Progenitor cell of endocrine pancreas (in vitro differentiated cells): Measurements from ENCODE around the gene FHL2. TPM values are rescaled to one million over a fixed set of nuclear protein-coding genes. Genes with fewer than 3 reads are reported as not detected.

Experiments used
- DNase-seq: peaks from one replicate; pipeline ENCODE4 v3.0.0; 2021; ENCODE audit warnings: low spot score; ENCODE audit not compliant: unreplicated experiment
- H3K27ac Mint-ChIP-seq: 2 replicates; pipeline ENCODE4 v1.8.0; 2021; ENCODE audit warnings: mild to moderate bottlenecking, moderate library complexity, mixed read lengths
- H3K27me3 Mint-ChIP-seq: 2 replicates; pipeline ENCODE4 v1.8.0; 2021; ENCODE audit warnings: mixed read lengths
- H3K36me3 Mint-ChIP-seq: 2 replicates; pipeline ENCODE4 v1.8.0; 2022; ENCODE audit warnings: mixed read lengths; ENCODE audit not compliant: insufficient read depth
- H3K4me1 Mint-ChIP-seq: 2 replicates; pipeline ENCODE4 v1.8.0; 2021; ENCODE audit warnings: low read depth, mixed read lengths
- H3K4me3 Mint-ChIP-seq: 2 replicates; pipeline ENCODE4 v1.8.0; 2021; ENCODE audit warnings: low read depth, mild to moderate bottlenecking, moderate library complexity, mixed read lengths
- H3K9me3 Mint-ChIP-seq: 2 replicates; pipeline ENCODE4 v1.8.0; 2021; ENCODE audit warnings: low read depth, mixed read lengths
- total RNA-seq: library from RNA; stranded (reverse); gene quantifications from 2 replicates; pipeline ENCODE4 v1.2.1, GENCODE V29; 2021
- TF ChIP-seq, protein P1 (sequence below): fragments of 200-600 bp; sonication (generic); IDR thresholded peaks from one replicate; pipeline ENCODE4 v1.5.0; 2021; ENCODE audit warnings: antibody characterized with exemption, mild to moderate bottlenecking; ENCODE audit not compliant: unreplicated experiment

Gene FHL2
- total RNA-seq, 1 donor from 2014 or later = 2.2 TPM

- no peaks in the 10 kb centered on the region for H3K9me3 Mint-ChIP-seq
- no peaks in the 10 kb centered on the region for H3K27me3 Mint-ChIP-seq
- H3K36me3 Mint-ChIP-seq = peaks cover 3% of the 10 kb centered on the region
- H3K27ac Mint-ChIP-seq = peak overlapping the region; percentile 100
- peaks cover 21% of the 10 kb centered on the region for H3K4me1 Mint-ChIP-seq
- H3K4me3 Mint-ChIP-seq = peak overlapping the region; percentile 99
- no peak for DNase-seq
- TF ChIP-seq, protein P1, sequence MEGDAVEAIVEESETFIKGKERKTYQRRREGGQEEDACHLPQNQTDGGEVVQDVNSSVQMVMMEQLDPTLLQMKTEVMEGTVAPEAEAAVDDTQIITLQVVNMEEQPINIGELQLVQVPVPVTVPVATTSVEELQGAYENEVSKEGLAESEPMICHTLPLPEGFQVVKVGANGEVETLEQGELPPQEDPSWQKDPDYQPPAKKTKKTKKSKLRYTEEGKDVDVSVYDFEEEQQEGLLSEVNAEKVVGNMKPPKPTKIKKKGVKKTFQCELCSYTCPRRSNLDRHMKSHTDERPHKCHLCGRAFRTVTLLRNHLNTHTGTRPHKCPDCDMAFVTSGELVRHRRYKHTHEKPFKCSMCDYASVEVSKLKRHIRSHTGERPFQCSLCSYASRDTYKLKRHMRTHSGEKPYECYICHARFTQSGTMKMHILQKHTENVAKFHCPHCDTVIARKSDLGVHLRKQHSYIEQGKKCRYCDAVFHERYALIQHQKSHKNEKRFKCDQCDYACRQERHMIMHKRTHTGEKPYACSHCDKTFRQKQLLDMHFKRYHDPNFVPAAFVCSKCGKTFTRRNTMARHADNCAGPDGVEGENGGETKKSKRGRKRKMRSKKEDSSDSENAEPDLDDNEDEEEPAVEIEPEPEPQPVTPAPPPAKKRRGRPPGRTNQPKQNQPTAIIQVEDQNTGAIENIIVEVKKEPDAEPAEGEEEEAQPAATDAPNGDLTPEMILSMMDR = no peak
Measured at GRCh38 chr2:105336786-105337121, 62.1 kb downstream of the FHL2 start.

GRCh38 chr2:105335469-105335868 is 63.4 kb downstream of the FHL2 start:
- no peaks in the 10 kb centered on the region for H3K36me3 Mint-ChIP-seq
- H3K27me3 Mint-ChIP-seq = no peaks in the 10 kb centered on the region
- DNase-seq = no peak
- H3K4me3 Mint-ChIP-seq = peak overlapping the region; percentile 99
- H3K27ac Mint-ChIP-seq = peak overlapping the region; percentile 33
- TF ChIP-seq, protein P1 = no peak
- H3K9me3 Mint-ChIP-seq = no peaks in the 10 kb centered on the region
- peaks cover 21% of the 10 kb centered on the region for H3K4me1 Mint-ChIP-seq

GRCh38 chr2:105334211-105334610 is 64.6 kb downstream of the FHL2 start:
- Mint-ChIP-seq H3K4me1 (peaks cover 22% of the 10 kb centered on the region), H3K27me3 (no peaks in the 10 kb centered on the region), H3K27ac (no peak overlapping the region), H3K9me3 (no peaks in the 10 kb centered on the region), H3K36me3 (no peaks in the 10 kb centered on the region), H3K4me3 (no peak overlapping the region)
- no peak for DNase-seq
- TF ChIP-seq, protein P1 = no peak

GRCh38 chr2:105330681-105331375 is 68.0 kb downstream of the FHL2 start:
- TF ChIP-seq, protein P1 = no peak
- Mint-ChIP-seq H3K27me3 (no peaks in the 10 kb centered on the region), H3K4me1 (peaks cover 11% of the 10 kb centered on the region), H3K36me3 (no peaks in the 10 kb centered on the region), H3K4me3 (peak overlapping the region; percentile 85), H3K27ac (no peak overlapping the region), H3K9me3 (no peaks in the 10 kb centered on the region)
- no peak for DNase-seq

GRCh38 chr2:105329561-105330495 is 69.0 kb downstream of the FHL2 start, which contains the start of gene TGFBRAP1:
TSS of gene TGFBRAP1 (minus strand) at chr2:105329735. CDS start at chr2:105308301, 21,434 bp downstream.
- Mint-ChIP-seq H3K27me3 (no peaks in the 10 kb centered on the region), H3K4me3 (peak within 1 kb of the TSS; percentile 93), H3K9me3 (no peaks in the 10 kb centered on the region), H3K27ac (peak within 1 kb of the TSS; percentile 98), H3K36me3 (no peaks in the 10 kb centered on the region), H3K4me1 (peaks cover 11% of the 10 kb centered on the region)
- TF ChIP-seq, protein P1 = peak; percentile 15
- DNase-seq = peak; percentile 37
